Natural killer cell (primary cell): ENCODE data around the gene TRAF2. TPM values are rescaled to one million over a fixed set of nuclear protein-coding genes. Genes with fewer than 3 reads are reported as not detected.

ENCODE experiments used
- ATAC-seq, 3 donors: fragments of 150-1000 bp in 2 of 3; fragments of 200-7000 bp in 1 of 3; cut with Tn5 transposase; 1 replicate in 1 of 3; 2 replicates in 2 of 3; pipeline ENCODE4 v1.10.0; 2021; ENCODE audit warnings: mild to moderate bottlenecking in 2 of 3, moderate library complexity in 2 of 3
- DNase-seq, 2 donors: peaks; one replicate each; pipeline versions ENCODE4 v3.0.0 to v3.0.0-alpha.2; 2013 to 2021; ENCODE audit warnings: mixed read lengths in 1 of 2
- H3K27ac ChIP-seq: one replicate; pipeline ENCODE4 v1.5.1; 2013; ENCODE audit warnings: mild to moderate bottlenecking, low read length
- H3K27me3 ChIP-seq: one replicate; pipeline ENCODE4 v1.6.1; 2013; ENCODE audit warnings: low read length; ENCODE audit not compliant: control insufficient read depth, insufficient read depth
- H3K36me3 ChIP-seq: one replicate; pipeline ENCODE4 v1.6.1; 2013; ENCODE audit warnings: low read length; ENCODE audit not compliant: control insufficient read depth, insufficient read depth
- H3K4me1 ChIP-seq: one replicate; pipeline ENCODE4 v1.6.1; 2013; ENCODE audit warnings: low read length; ENCODE audit not compliant: control insufficient read depth, insufficient read depth
- H3K4me3 ChIP-seq: one replicate; pipeline ENCODE4 v1.5.1; 2013; ENCODE audit warnings: low read length
- H3K9me3 ChIP-seq: one replicate; pipeline ENCODE4 v1.6.1; 2013; ENCODE audit warnings: low read length; ENCODE audit not compliant: control insufficient read depth, insufficient read depth
- H3K27ac Mint-ChIP-seq, 2 donors: one replicate each; pipeline ENCODE4 v1.8.0; 2022; ENCODE audit warnings: mild to moderate bottlenecking in 2 of 2, mixed read lengths in 2 of 2, moderate library complexity in 1 of 2
- H3K27me3 Mint-ChIP-seq, 2 donors: one replicate each; pipeline ENCODE4 v1.8.0; 2022; ENCODE audit warnings: low read depth in 2 of 2, mixed read lengths in 2 of 2
- H3K36me3 Mint-ChIP-seq: one replicate; pipeline ENCODE4 v1.8.0; 2022; ENCODE audit warnings: mixed read lengths
- H3K4me1 Mint-ChIP-seq, 2 donors: one replicate each; pipeline ENCODE4 v1.8.0; 2022; ENCODE audit warnings: mixed read lengths in 2 of 2
- H3K4me3 Mint-ChIP-seq: one replicate; pipeline ENCODE4 v1.8.0; 2022; ENCODE audit warnings: mild to moderate bottlenecking, moderate library complexity, mixed read lengths
- H3K9me3 Mint-ChIP-seq, 2 donors: one replicate each; pipeline ENCODE4 v1.8.0; 2022; ENCODE audit warnings: mixed read lengths in 2 of 2
- CTCF ChIP-seq: fragments of 200-600 bp; IDR thresholded peaks from one replicate; pipeline ENCODE4 v1.8.0; 2022; ENCODE audit warnings: antibody characterized with exemption
- WGBS: methylation state at CpG from one replicate; pipeline ENCODE4 v1.1.7; 2013; ENCODE audit warnings: missing lambda C conversion rate; ENCODE audit not compliant: insufficient coverage; 5-methylcytosine and 5-hydroxymethylcytosine counted together
- intact Hi-C: fragments of 100-400 bp; cut with micrococcal nuclease; formaldehyde crosslinking; loops from one replicate; pipeline ENCODE4 v1.14.2; 2022
- total RNA-seq, 4 donors: library from RNA; stranded (reverse); fragments of 120-200 nt in 1 of 4; gene quantifications; one replicate each; pipeline versions ENCODE4 v1.2.3 to v1.2.4, GENCODE V29; 2013 to 2022

TRAF2 gene
- total RNA-seq, 3 donors from 2014 or later (not counting 1 experiment from before 2014, with no cell fraction given): 17.4 to 35.5 (median 25.0) TPM

DNA sequence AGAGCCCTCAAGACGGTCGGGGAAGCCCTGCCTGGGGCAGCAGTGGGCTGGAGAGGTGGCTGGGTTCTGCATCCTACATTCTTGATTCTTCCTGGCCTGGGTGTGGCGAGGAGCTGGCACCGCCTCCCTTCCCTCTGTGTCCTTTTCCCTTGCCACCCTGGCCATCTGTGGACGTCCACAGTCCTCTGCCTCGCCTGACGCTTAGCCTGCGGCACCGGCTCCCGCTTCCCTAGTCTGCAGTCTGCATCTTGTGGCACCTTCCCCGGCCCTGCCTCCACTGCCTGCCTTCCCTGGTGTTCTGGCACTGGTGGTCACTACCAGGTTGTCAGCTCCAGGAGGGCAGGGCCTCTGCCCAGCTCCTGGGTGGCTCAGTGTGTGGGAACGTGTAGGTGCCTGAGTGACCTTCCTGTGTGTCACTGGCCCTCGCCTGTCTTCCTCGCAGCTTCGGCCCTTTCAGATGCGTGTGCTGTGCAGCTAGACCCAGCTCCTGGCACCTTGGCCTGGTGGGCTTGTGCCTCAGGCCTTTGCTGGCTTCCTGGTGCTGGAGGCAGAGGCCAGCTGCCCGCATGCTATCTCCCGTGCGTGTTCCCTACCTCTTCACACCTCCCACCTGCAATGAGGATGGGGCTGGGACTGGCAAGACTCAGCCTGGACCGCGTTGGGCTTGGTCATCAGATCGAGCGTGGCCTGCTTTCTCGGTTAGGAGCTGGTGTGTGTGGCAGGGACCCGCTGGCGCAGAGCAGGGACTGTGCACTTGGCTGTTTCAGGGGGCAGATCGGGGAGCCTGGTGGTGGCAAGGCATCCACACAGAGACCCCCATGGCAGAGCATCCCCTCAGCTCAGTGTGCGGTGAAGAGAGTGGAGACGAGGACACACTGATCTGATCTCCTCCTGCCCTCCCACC, 20.9 kb downstream of the TRAF2 start:
- 98% methylated on average over 29 of the region's 29 CpGs for WGBS
- no peak for ATAC-seq
- Mint-ChIP-seq H3K27ac (peak overlapping the region in 1 of 2 donors; percentile 81), H3K9me3 (no peaks in the 10 kb centered on the region), H3K36me3 (no peaks in the 10 kb centered on the region), H3K27me3 (no peaks in the 10 kb centered on the region), H3K4me3 (no peak overlapping the region), H3K4me1 (peaks cover 0 to 4% of the 10 kb centered on the region in 2 donors)
- Histone ChIP-seq H3K4me3 (no peak overlapping the region), H3K27ac (no peak overlapping the region), H3K27me3 (no peaks in the 10 kb centered on the region), H3K36me3 (peaks cover 37% of the 10 kb centered on the region), H3K9me3 (no peaks in the 10 kb centered on the region), H3K4me1 (peaks cover 22% of the 10 kb centered on the region)
- no peak for DNase-seq
- intact Hi-C loops: no loop called here
- TF ChIP-seq CTCF: no peak

- ATAC-seq: no peak
- no peak for TF ChIP-seq CTCF
- Mint-ChIP-seq H3K27me3 (no peaks in the 10 kb centered on the region), H3K4me1 (no peaks in the 10 kb centered on the region), H3K36me3 (no peaks in the 10 kb centered on the region), H3K27ac (no peak overlapping the region), H3K9me3 (no peaks in the 10 kb centered on the region), H3K4me3 (no peak overlapping the region)
- no peak overlapping the region for H3K4me3 ChIP-seq
- no peaks in the 10 kb centered on the region for H3K27me3 ChIP-seq
- H3K27ac ChIP-seq: no peak overlapping the region
- H3K36me3 ChIP-seq: peaks cover 51% of the 10 kb centered on the region
- no peaks in the 10 kb centered on the region for H3K9me3 ChIP-seq
- no peak for DNase-seq
- peaks cover 4% of the 10 kb centered on the region for H3K4me1 ChIP-seq
- WGBS: 95% methylated on average over 12 of the region's 12 CpGs
- intact Hi-C loops: no loop called here
Measured at GRCh38 chr9:136910197-136910900, 24.0 kb downstream of the TRAF2 start.

GRCh38 chr9:136910901-136911245, 24.6 kb downstream of the TRAF2 start:
- H3K4me3 Mint-ChIP-seq: no peak overlapping the region
- H3K27me3 ChIP-seq: no peaks in the 10 kb centered on the region
- no peaks in the 10 kb centered on the region for H3K9me3 ChIP-seq
- no peak overlapping the region for H3K27ac ChIP-seq
- H3K9me3 Mint-ChIP-seq: no peaks in the 10 kb centered on the region
- no peak overlapping the region for H3K4me3 ChIP-seq
- intact Hi-C loops: no loop called here
- H3K36me3 Mint-ChIP-seq: peaks cover 3% of the 10 kb centered on the region
- peaks cover 4% of the 10 kb centered on the region for H3K4me1 ChIP-seq
- peaks cover 56% of the 10 kb centered on the region for H3K36me3 ChIP-seq
- H3K4me1 Mint-ChIP-seq: peaks cover 0 to 3% of the 10 kb centered on the region in 2 donors
- peak in 1 of 2 donors; percentile 25 for DNase-seq
- WGBS: 92% methylated on average over 12 of the region's 12 CpGs
- no peak for TF ChIP-seq CTCF
- no peak for ATAC-seq
- no peaks in the 10 kb centered on the region for H3K27me3 Mint-ChIP-seq
- no peak overlapping the region for H3K27ac Mint-ChIP-seq
